HT-29 (cell line): ENCODE data around the gene TIPARP. TPM values are rescaled to one million over a fixed set of nuclear protein-coding genes. Genes with fewer than 3 reads are reported as not detected.
A peak's percentile ranks its signal among the peaks of the same experiment; 100 is the strongest.
"Not testable (repeated sequence)": the region's sequence is repeated elsewhere in the genome, so short reads cannot be mapped to it uniquely, and the experiment has no call there.

Source experiments
- DNase-seq: peaks from one replicate; pipeline ENCODE4 v3.0.0-alpha.2; 2015; ENCODE audit warnings: low spot score
- total RNA-seq: library from RNA; depleted of rRNA; stranded (reverse); fragments of >200 nt; shearing (Covaris generic); gene quantifications from 2 replicates; pipeline ENCODE4 v1.2.3, GENCODE V29; 2014

The TIPARP gene
- total RNA-seq, 1 experiment from 2014 or later = 66.6 TPM

DNA sequence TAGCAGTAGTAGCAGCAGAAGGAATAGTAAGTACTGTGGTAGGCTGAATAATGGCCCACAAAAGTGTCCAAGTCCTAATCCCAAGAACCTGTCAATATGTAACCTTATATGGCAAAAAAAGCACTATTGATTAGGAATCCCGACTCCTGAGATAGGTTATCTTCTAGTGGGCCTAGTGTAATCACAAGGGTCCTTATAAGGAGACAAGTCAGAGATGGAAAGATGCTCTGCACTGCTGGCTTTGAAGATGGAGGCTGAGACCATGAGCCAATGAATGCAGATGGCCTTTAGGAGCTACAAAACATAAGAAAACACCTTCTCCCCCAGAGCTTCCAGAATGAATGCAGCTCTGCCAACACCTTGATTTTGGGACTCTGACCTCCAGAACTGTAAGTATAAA lies 36.0 kb downstream of the TIPARP start:
- DNase-seq = no peak

DNA sequence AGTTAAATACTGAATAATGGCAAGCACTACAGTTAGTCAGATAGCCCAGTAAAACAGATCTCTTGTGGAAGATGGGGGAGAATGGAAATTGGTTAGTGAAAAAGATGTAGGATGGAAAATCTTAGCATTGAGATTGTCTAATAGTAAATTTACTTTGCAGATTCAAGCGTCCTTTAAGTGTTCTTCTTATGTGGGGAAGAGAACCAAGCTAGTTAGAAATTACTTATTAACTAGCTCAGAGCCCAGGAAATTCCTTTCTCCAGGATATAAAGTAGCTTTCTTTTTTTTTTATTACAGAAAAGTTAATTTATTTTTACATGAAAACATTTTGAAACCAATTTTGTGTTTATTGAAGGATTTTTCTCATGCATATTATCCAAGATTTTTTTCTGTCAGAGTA lies 36.7 kb downstream of the TIPARP start:
- no peak for DNase-seq

DNA sequence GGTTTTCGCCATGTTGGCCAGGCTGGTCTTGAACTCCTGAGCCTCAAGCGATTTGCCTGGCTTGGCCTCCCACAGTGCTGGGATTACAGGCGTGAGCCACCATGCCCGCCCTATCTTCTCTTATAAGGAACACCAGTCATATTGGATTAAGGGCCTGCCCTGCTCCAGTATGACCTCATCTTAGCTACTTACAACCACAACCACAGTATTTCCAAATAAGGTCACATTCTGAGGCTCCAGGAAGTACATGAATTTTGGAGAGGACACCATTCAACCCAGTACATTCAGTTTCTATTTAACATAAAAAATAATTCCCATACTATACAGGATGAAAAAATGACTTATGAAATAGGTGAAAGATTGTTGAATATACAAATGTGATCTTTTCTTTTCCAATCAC lies 37.6 kb downstream of the TIPARP start:
- not testable (repeated sequence) for DNase-seq

DNA sequence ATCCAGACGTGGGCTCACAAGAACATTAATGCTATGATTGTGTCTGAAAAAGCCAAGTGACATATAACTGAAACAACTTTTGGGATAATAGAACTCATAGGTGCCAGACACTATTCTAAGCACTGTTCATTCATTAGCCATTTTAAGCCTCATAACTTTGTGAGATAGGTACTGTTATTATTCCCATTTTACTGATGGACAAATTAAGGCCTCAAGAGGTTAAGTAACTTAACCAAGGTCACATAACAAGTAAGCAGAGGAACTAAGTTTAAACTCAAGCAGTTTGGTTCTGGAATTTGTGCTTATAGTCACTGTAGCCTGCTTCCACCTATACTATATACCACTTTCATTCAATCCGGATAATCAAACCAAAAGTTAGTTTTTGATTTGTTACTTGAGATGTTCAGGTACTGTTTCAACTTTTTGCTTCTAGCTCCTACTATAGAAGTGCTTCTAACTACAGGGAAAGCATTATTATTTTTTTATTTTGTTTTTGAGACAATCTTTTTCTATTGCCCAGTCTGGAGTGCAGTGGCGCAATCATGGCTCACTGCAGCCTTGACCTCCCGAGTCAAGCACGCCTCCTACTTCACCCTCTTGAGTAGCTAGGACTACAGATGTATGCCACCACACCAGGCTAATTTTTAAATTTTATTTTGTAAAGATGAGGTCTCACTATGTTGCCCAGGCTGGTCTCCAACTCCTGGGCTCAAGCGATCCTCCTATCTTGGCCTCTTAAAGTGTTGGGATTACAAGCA lies 41.9 kb downstream of the TIPARP start:
- no peak for DNase-seq

DNA sequence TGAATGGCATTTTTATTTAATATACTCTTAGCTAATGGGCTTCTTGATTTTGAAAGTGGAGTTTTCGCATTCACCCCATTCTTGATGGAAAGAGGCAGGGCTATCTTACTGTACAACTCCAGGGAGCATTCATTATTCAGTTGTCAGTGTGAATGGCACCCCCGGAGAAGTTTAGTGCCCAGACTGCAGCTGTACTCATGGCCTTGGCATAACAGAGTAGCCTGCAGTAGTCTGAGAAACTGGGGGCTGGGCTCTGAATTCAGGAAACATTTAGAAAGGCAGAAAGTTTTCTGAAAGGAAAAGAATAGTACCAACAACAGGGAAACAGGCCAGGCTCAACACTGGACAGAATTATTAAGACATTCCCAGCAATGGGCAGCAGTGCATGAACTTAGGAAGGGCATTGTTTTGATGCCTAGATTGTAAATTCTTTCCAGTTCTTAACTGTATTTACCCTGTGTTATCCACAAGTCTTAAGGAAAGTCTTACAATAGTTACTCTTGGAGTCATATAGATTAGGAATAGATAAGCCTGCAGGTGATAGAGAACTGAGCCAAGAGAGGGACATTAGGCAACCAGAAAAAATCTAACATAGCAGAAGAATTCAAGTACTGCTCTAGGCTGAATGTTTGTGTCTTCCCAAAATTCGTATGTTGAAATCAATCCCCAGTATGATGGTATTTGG lies 44.4 kb downstream of the TIPARP start:
- DNase-seq = no peak

DNA sequence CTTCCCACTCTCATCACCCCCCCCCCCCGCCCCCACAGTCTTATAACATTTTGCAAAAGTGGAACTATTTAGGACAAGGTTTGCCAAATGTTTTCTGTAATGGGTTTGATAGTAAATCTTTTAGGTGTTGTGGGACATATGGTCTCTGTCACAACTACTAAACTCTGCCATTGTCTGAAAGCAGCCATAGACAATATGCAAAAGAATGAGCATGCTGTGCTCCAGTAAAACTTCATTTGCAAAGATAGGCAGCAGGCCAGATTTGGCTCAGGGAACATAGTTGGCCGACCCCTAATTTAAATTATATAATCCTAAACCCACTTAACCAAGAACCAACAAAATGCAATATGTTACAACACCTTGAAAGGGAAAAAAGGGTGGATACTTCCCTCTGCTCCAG lies 46.4 kb downstream of the TIPARP start:
- DNase-seq = no peak

DNA sequence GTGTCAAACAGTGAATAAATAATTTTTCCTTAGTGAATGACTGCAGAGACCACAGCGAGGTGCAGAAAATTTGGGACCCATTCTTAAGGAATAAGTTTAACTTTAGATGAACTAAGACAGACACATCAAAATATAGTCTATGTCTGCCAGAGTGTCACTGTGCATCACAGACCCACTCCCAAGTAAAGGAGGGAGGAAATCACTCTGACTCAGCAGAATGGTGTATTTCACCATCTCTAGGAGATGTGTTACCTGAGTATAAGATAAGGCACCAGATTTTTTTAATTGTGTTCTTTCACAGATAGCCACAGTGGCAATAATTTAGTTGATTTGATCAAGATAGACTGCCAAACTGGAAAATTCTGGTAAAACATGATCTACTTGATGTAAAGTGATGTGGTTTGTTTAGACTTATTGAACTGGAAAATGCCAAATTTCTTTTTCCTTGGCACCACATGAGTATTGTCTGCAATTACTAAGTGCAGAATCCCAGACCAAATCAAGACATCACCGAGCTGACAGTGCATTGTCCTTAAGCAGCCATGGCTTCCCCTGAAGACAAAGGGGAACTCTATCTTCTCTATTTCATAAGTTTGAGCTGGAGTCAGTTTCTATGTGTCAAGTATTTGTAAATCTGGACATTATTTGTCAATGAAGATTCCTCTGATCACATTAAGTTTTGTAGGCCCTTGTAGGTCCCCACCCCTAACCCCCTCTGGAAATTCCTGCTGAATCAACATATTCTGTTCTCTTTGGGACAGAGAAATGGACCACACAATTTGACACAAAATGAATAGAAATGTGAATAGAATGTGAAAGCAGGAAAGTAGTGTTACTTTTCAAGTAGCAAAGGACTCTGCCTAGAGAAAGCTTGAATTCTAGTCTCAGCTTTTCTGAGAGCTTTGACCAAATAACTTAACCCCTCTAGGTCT lies 47.6 kb downstream of the TIPARP start:
- DNase-seq = no peak

DNA sequence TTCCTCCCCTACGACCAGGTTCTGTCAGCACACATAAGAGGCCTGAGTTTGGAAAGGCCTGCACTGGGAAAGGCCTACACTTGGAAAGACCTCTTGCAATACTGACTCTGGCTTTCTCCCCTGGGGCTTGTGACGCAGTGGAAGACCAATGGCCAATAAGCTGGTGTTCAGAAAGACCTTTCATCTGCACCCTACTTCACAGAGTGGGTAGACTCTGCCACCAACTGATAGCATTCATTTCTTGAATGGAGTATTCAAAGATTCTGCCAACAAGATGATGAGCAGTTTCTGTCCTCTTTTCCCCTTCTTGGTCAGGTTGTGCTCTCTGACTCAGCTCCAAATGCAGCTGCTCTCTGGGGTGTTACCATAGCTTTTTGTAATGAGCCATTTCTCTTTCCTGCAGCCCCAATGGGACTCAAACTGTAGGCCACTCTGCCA lies 48.8 kb downstream of the TIPARP start:
- DNase-seq = no peak

DNA sequence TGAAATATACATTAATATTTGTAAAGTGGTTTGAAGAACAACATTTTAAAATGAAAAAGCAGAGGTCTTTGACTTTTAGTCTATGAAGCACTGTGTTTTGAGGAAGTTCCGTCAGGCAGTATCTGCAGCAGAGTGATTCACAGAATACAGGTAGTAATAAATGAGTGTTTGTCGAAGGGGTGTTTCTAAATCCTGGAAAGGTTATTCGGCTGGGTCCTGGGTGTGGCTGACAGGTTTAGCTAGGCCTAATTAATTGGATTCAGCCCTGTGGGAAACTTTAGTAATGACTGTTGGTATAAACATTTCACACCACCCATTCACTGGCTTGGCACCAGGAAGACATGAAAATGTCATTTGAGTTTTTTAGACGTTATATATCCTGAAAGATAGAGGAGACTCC lies 51.3 kb downstream of the TIPARP start:
- DNase-seq = peak; percentile 56

DNA sequence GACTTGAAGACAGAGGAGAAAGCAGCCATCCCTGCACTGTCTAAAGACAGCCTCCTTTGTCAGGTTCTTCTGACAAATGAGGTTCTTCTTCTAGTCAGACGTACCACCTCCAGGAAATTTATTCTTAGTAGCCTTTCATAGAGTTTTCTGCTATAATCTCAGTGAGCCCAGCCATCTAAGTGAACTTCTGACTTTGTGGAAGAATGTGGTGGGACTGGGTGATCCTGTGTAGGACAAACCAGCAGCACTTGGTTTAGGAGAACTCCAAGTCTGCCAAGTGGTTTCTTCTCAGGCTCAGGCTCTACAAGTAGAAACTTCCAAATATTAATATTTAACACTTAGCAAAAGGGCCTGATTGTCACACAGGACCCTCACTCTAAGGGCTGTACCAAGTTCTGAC lies 52.1 kb downstream of the TIPARP start:
- no peak for DNase-seq

DNA sequence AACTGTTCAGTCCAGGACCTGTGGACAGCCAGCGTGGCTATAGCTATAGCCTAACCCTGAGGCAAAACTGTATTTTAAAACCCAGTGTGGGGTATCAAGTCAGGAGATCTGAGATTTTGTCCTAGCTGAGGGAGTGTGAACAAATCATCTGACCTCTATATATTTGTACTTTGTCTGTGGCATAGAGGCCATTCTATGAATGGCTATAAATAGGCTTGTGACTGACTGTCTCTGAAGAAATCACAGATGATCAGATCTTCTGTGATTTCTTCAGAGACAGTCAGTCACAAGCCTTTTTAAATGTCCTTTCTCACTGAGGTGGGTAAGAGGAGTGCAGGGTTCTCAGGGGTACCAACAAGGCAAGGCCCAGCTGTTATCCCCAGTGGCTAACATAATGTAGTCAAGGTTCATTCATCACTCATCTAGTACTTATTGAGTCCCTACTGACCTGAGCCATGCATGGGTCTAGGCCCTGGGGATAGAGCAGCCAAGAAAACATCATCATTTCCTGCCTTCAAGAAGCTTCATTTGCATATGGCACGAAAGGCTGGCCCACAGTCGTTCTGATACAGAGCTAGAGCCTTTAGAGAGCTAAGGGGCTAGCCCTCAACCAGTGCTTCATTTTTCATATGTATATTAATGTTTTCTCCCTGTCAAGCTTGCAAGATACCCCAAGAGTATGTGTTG lies 53.3 kb downstream of the TIPARP start:
- no peak for DNase-seq

DNA sequence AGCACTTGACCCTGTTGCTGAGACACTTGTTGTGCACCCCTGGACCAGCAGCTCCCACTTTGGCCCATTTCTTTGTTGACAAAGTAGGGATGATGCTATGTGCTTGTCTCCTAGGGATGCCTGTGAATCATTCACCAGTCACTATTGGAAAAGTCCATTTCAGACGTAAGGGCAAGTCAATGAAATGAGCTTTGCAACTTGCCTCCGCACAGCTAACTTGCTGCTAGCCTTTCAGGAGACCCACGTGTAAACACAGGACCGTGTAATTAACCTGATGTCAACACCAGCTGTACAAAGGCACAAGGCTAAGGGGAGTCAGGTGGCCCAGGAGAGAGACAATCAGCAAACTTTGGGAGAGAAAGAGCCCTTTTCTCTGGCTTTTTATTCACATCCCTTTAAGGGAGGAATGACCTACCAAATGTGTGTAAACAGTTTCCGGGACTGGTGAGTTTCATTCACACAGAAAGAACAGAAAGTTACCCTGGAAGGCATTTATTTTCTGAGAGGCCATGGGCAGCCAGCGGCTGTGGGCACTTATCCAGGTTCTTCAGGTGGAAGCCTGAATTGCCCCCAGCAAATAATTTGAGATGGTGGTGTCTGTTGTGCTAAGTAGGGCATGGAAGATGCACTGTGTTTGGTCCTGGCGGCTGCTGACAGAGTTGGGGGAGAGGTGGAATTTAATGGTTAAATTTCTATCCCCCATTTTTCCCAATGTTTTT lies 54.0 kb downstream of the TIPARP start:
- DNase-seq = no peak

DNA sequence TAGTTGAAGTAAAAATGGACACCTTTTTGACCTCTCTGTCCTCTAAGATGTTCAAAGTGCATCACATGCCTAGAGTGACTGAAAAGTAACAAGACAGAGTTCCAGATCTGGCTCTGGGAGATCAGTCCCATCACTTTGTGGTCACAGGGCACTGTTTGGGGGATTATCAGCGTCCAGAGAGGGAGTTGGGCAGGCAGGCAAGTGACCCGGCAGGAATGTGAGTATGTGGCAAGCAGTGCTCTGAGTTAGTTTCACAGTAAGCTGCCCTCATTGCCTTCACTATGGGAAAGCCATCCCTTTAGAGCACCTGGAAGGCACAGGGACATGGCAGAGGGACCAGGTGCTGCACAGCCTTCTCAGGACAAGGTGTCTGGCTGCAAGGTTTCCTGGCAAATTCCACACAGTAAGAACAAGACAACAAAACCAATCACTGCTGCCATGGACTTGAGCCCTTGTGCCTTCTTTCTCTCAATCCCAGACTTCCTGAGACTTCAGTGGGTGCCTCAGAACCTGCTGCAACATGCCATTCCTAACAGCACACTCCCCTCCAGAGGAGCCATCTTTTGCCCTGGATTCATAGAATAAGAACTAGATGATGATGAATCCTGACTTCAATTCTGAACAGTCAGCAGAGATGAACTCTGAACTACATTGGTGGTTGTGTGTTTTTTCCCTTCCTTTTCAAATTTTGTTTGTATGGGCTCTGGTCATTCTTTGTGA lies 55.2 kb downstream of the TIPARP start:
- no peak for DNase-seq

DNA sequence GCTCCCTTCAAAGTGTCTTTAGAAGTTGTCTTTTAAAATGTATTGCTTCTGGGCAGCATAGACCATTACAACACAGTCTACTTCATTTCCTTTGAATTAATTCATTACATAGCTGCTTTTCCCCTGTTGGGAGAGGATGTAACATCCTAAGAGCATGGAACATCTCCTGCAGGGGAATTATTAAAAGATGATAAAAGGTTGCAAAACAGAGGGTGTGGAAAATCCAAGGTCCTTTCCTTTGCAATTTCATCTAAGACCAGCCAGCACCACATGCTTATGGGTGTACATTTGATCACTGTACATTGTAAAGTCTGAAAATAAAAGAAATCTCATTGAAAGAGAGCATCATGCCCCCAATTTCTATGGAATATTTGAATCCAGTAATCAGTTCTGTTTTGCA lies 57.4 kb downstream of the TIPARP start:
- no peak for DNase-seq

DNA sequence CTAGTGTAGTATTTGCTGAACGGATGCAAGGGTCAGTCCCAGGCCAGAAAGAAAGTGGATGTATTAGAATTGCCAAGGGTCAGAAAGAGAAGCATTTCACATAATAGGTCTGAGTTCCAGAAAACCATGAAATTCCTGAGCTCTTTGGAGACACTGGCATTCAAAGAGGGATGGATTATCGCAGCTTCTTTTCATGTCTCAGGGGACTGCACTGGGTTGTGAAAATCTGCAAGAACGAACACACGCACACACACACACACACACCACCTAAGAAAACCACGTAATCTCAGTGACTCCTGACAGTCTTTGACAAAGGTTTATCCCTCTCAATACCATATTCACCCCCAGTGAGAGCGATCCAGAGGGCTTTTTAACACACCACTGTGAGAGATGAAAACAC lies 57.9 kb downstream of the TIPARP start:
- DNase-seq = no peak

DNA sequence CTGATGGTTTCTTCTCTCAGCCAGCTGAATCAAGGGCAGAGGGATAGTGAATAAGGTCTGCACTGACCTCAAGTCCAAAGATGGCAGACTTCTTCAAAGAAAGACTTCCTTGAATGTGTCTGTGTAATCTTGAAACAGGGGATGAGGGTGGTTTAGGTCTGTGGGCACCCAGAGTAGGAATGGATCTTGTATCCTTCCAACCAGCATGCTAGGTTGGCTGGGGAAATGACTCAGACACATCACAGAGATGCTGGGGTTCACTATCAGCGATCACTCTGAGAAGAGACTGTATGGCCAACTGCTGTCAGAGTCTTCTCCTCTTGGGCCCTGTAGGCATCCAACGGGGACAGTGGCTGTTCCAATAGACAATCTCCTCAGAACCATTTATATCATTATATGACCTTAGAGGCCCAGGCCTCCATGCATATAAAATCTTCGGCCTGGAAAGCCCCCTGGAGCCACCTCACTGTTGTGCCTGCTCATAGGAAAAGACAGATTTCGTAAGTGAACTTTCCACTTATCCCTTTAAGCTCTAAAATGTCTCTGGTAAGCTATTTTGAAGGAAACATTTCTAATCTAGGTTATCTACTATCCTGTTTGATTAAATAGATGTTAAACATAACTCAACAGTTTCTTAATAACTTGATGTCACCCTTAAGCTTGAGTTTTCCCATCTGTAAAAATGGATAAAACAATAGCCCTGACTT lies 58.5 kb downstream of the TIPARP start:
- no peak for DNase-seq

DNA sequence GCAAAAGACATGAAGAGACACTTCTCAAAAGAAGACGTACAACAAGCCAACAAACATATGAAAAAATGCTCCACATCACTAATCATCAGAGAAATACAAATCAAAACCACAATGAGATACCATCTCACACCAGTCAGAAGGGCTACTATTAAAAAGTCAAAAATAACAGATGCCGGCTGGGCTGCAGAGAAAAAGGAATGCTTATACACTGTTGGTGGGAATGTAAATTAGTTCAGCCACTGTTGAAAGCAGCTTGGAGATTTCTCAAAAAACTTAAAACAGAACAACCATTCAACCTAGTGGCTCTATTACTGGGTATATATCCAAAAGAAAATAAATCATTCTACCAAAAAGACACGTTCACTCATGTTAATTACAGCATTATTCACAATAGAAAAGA lies 60.3 kb downstream of the TIPARP start:
- not testable (repeated sequence) for DNase-seq

DNA sequence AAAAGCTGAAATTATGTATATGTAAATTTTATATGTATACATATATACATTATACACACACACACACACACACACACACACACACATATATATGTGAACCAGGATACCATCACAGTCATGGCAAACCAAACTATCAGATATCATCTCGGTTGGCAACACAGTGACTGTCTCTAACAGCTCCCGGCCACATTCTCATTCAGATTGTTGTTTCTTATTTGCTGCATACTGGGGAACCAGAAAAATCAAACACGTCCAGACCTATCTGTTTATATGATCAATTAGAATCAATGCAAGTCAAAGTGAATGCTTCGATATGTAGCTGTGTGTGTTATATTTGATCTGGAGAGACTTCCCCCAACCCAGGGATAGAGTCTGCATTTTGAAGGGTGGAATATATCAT lies 61.1 kb downstream of the TIPARP start:
- DNase-seq = no peak

DNA sequence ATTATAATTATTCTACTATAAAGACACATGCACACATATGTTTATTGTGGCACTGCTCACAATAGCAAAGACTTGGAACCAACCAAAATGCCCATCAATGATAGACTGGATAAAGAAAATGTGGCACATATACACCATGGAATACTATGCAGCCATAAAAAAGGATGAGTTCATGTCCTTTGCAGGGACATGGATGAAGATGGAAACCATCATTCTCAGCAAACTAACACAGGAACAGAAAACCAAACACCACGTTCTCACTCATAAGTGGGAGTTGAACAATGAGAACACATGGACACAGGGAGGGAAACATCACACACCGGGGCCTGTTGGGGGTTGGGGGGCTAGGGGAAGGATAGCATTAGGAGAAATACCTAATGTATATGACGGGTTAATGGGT lies 62.7 kb downstream of the TIPARP start:
- not testable (repeated sequence) for DNase-seq

DNA sequence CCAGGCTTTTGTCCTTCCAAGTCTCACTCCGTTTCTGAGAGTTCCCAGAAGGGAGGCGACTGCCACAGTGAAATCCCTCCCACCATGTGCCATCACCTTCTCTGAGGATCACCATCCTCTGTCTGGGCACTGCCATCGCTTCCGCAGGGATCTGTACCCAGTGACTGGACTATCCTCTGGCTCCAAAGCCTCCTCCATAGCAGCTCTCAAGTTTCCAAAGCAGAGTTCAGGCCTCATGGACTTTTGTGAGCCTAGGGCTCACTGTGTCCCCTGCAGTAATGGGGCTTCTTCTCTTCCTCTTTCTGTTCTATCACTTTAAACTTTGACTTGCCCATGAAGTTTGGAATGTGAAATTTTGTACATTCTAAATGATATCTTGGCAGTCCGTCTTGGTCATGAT lies 63.9 kb downstream of the TIPARP start:
- DNase-seq = no peak
